HG02763 (cell line): ENCODE data around the gene NDUFAF2.
"Not testable (repeated sequence)": the region's sequence is repeated elsewhere in the genome, so short reads cannot be mapped to it uniquely, and the experiment has no call there.

Experiments used
- ATAC-seq: cut with Tn5 transposase; IDR thresholded peaks from one replicate; pipeline ENCODE4 v1.9.1; 2021; ENCODE audit warnings: mild to moderate bottlenecking, moderate library complexity; ENCODE audit not compliant: unreplicated experiment

Gene NDUFAF2

GRCh38 chr5:61167382-61167781, 222.4 kb downstream of the NDUFAF2 start:
- ATAC-seq = no peak

DNA sequence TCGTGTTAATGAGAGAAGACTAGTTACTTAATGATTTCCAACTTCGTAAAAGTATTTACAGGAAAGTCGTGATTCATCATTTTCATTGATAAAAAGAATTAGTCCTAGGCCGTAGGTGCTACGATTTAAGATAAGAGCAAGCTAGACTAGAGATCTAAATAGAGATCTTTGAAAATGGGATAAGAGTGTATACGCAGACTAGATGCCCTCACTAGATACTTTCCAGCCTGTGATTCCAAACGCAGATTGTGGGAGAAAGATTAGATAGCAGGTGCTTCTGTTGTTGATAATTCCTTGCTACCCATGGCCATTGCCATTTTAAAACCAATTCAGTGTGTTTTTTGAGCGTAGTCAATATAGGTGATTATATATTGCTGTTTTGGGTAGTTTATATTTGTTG, 223.9 kb downstream of the NDUFAF2 start:
- no peak for ATAC-seq

DNA sequence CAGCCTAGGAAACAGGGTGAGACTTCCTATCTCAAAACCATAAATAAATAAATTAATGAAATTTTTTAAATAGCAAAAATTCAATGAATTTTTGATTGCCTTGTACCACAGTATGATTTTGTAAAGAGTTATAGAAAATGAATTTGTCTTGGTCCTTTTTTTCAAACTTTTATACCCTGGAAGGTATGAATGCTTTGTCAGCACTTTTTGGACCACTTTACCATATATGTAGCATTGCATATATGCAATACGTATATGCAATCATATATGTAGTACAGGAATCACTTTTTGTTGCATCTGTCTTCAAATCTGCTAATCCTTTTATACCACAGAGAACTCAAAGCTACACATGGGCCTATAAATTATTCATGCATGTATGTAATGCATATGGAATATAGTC, 226.5 kb downstream of the NDUFAF2 start:
- ATAC-seq = no peak

- no peak for ATAC-seq
These were observed 231.6 kb downstream of the NDUFAF2 start for GRCh38 chr5:61176631-61177030.

- no peak for ATAC-seq
These were observed 232.1 kb downstream of the NDUFAF2 start for GRCh38 chr5:61177070-61177469.

DNA sequence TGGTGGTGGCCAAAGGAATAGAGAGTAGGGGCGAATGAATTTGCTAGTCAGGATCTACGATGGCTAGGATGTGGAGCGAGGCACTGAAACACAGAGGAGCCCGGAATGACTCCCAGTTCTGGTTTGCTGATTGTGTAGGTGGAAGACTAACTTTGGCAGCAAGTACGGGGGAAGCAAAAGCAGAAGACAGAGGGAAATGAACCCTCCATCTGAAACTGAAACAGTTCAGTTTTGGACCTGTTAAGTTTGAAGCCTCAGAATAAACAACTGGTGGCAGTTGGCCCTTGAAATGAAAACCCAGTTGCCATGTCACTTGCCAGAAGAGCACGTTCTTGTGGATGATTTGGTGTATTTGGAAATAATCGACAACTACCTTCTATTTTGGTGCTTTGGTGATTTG, 232.7 kb downstream of the NDUFAF2 start:
- peak; percentile 91 for ATAC-seq

DNA sequence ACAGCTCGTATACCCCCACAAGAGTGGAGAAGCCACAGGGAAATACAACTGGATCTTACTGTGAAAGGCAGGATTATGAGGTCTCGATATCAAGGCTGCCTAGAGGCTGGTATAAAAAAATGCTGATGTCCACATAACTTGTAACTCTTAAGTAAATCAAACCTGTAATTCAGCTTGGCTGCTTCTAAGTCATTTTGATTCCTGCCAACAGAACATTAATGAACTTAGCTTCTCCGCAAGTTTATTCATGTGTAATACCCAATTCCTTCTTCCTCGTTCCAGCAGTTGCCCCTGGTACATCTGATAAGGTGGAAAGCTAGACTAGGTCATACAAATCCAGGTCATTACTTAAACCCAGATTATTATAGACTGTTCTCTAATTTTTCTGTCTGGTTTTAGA, 233.7 kb downstream of the NDUFAF2 start:
- no peak for ATAC-seq

DNA sequence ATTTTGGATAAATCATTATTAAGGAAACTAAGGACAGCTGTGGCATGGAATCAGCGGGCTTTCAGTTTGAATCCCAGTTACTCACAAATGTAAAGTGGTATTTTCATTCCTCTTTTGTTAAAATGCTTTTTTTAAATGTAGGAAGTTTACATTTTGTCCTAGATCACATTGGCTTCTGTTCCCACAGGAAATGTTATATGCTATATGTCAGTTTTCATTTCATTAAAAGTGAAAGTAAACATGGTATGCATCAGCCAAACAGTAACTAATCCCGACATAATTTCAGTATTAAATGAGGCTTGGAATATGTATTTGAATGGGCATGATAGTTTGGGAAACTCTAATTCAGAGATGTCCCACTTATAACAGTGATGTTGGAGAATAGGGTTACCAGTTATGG, 235.9 kb downstream of the NDUFAF2 start:
- ATAC-seq = no peak

DNA sequence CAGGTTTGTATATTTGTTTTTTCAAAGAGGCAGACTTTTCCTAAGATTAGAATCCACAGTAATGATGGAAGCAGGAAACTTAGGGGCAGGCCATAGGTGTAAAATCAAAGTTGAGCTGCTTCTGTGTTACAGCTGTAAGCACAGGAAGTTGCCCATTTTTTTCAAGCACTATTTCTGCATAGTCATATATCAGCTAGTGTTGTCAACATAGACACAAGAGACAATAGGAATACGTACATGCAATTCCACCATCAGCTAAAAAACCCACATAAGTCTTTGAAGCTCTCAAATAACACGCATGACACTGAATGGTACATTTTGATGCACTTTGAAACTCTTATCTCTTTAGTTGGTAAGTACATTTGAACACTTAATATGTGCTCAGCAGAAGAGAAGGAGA, 237.4 kb downstream of the NDUFAF2 start:
- ATAC-seq = no peak

DNA sequence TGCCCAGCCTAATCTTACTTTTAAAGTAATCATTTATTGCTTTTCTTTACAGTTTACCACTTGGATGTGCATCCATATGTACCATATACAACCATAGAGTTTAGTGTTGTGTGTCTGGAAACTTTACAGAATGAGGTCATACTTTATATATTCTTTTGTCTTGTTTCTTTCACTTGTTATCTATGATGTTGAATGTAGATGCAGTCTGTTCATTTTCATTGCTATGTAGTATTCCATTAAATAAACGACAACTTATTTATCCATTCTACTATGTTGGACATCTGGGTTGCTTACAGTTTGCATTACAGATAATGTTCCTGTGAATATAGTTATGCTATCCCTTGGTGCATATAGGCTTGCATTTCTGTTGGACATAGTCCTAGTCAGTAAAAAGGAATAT, 238.5 kb downstream of the NDUFAF2 start:
- no peak for ATAC-seq

DNA sequence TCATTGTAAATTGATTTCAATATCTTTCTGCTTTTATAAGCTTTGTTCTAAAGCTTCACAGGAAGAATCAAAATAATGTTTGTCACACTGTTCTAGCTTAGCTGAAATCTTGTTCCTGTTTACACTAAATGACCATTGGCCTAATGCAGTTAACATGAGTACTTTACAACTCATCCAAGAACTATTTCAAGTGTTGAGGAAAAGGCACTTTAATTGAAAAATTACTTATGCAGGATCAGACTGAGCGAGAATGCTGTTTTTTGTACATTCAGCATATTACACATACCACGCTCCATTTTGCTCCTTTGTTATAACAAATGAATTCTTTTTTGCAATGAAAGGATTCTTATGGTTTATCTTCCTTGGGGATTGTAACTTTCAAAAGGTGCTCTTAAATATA, 239.7 kb downstream of the NDUFAF2 start:
- no peak for ATAC-seq

DNA sequence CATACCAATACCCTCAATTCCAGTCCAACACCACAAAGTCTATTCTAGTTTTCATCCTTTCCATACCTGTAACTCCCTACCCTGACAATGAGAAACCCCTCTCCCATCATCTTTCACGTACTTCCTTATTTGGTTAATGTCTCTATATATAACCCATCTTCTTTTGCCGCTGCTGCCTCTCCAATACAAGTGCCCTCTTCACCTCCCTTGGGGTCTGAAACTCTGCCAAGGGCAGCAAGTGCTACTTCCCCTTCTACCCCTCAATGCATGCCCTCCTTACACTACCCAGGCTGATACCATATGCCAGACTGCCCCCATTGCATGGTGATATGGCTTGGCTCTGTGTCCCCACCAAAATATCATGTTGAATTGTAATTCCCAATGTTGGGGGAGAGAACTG, 241.6 kb downstream of the NDUFAF2 start:
- ATAC-seq = no peak

DNA sequence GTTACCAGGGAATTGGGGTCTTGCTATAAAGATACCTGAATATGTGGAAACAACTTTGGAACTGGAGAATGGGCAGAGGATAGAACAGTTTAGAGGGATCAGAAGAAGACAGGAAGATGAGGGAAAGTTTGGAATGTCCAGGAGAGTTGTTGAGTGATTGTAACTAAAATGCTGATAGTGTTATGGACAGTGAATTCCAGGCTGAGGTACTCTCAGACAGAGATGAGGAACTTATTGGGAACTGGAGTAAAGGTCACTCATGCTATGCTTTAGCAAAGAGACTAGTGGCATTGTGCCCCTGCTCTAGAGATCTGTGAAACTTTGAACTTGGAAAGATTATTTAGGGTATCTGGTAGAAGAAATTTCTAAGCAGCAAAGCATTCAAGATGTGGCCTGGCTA, 242.3 kb downstream of the NDUFAF2 start:
- ATAC-seq = not testable (repeated sequence)

GRCh38 chr5:61187826-61188225, 242.8 kb downstream of the NDUFAF2 start:
- ATAC-seq = not testable (repeated sequence)

DNA sequence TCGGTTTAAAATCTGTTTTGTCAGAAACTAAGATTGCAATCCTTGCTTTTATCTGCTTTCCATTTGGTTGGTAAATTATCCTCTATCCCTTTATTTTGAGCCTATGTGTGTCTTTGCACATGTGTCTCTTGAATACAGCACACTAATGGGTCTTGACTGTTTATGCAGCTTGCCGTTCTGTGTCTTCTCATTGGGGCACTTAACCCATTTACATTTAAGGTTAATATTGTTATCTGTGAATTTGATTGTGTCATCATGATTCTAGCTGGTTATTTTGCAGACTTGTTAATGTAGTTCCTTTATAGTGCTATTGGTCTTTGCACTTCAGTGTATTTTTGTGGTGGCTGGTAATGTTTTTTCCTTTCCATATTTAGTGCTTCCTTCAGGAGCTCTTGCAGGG, 253.6 kb downstream of the NDUFAF2 start:
- no peak for ATAC-seq

DNA sequence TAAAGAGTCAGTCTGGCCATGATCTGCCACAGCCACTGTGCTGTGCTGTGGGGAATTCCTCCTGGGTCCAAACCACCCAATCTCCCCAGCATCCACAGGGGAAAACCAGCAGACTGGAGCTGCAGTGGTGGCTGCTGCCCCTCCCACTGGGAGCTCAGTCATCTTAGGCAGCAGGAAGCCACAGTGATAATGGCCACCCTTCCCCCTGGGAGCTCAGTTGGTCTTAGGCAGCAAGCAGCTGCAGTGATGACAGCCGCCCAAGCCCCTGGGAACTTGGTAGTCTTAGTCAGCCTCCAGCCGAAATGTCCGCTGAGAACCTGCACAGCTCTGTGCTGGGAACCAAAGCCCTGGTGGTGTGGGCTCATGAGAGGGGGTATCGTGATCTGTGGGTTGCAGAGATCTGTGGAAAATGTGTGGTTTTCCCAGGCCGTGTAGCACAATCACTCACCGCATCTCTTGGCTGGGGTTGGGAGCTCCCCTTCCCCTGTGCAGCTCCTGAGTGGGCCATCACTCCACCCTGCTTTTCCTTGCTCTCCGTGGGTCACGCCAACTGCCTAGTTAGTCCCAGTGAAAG, 255.7 kb downstream of the NDUFAF2 start:
- no peak for ATAC-seq

DNA sequence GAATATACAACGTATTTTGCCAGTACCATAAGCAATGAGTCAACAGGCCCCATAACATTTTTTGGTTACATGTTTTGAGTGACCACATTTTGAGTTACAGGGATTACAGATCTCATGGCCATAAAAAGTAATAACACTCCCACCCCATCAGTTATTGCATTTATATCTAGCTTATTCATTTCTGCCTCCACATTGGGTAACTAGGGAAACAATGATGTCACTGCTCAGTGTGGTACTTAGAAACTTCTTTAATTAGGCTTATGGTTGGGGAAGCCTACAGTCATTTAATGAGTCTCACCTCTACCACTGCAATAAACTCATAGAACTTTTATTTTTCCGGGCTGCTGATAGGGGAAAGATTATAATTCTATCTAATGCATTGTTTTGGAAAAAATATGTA, 257.2 kb downstream of the NDUFAF2 start:
- no peak for ATAC-seq
